SU-DHL-6 (cell line): Measurements from ENCODE around the gene KCNH3.

Experiments
- EZH2phosphoT487 ChIP-seq: fragments of 200-600 bp; sonication (generic), shearing (Covaris generic); conservative IDR thresholded peaks from 2 replicates; pipeline ENCODE4 v1.6.1; 2018; ENCODE audit warnings: mild to moderate bottlenecking, antibody characterized with exemption, low read length, moderate library complexity, mixed read lengths
- TF ChIP-seq, protein P1 (sequence below): fragments of 200-600 bp; sonication (generic); IDR thresholded peaks from one replicate; pipeline ENCODE4 v1.5.1; 2017; ENCODE audit warnings: antibody characterized with exemption, mild to moderate bottlenecking, low read length, moderate library complexity; ENCODE audit not compliant: insufficient read depth, poor library complexity, severe bottlenecking

DNA sequence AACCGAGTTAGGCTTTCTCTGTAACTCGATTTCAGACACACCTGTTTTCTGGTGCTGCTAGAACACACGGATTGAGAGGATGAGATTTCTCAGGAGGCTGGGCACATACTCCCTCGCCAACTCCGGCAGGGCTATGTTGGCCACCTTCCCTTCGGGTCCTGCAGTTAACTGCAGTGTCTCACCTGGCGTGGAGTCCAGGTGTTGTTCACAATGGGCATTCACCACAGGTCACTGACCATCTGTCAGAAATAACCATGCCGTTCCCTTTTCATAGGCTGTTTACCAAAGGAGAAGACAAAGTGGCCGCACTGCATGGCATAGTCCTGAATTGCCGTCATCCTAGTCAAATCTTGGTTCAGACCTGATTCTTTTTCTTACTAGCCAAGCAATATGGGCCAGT lies 5.5 kb upstream of the KCNH3 start:
- TF ChIP-seq, protein P1, sequence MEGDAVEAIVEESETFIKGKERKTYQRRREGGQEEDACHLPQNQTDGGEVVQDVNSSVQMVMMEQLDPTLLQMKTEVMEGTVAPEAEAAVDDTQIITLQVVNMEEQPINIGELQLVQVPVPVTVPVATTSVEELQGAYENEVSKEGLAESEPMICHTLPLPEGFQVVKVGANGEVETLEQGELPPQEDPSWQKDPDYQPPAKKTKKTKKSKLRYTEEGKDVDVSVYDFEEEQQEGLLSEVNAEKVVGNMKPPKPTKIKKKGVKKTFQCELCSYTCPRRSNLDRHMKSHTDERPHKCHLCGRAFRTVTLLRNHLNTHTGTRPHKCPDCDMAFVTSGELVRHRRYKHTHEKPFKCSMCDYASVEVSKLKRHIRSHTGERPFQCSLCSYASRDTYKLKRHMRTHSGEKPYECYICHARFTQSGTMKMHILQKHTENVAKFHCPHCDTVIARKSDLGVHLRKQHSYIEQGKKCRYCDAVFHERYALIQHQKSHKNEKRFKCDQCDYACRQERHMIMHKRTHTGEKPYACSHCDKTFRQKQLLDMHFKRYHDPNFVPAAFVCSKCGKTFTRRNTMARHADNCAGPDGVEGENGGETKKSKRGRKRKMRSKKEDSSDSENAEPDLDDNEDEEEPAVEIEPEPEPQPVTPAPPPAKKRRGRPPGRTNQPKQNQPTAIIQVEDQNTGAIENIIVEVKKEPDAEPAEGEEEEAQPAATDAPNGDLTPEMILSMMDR, result no peak
- TF ChIP-seq EZH2phosphoT487, result no peak
